ENCODE results near the gene MIDN. TPM values are rescaled to one million over a fixed set of nuclear protein-coding genes. Genes with fewer than 3 reads are reported as not detected.
"Not testable (repeated sequence)": the region's sequence is repeated elsewhere in the genome, so short reads cannot be mapped to it uniquely, and the experiment has no call there.

The MIDN gene
- total RNA-seq, 1 donor from 2014 or later, result 13.4 TPM

- DNase-seq (ENCODE audit: low read depth, low spot score), result no peak
Measured at GRCh38 chr19:1291761-1292418, 43.5 kb downstream of the MIDN start.

DNA sequence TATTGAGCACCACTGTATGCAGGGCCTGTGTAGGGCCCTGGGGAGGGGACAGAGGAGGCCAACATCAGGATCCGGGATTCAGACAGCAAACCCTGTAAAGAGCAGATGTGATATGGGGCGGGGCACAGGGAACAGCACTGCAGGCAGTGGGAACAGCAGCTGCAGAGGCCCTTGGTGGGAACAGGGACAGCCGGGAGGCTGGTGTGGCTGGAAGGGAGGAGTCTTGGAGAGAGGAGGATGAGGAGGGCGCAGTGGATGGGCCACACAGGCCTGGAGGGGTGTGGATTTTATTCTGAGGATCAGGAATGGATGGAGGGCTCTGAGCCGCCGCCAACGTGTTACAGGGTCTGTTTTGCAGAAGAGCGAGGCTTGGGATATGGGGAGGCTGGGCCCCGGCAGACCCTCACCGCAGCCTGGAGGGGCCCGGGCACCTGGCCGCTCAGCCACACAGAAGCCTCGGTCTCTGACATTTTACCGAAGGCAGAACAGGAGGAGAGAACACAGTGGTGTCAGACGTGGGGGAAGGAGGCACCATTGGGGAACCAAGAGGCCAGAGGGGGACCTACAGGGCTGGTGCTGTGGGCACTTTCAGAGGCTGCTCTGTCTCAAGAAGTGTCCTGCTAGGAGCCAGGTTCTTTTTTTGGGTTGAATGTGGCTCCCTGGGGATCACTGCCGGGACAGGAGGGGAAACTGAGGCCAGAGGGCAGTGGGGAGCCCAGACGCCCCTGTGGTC is 44.2 kb downstream of the MIDN start:
- no peak for DNase-seq (ENCODE audit: low read depth, low spot score)

- no peak for DNase-seq (ENCODE audit: low read depth, low spot score)
Measured at GRCh38 chr19:1293782-1294604, 45.6 kb downstream of the MIDN start.

DNA sequence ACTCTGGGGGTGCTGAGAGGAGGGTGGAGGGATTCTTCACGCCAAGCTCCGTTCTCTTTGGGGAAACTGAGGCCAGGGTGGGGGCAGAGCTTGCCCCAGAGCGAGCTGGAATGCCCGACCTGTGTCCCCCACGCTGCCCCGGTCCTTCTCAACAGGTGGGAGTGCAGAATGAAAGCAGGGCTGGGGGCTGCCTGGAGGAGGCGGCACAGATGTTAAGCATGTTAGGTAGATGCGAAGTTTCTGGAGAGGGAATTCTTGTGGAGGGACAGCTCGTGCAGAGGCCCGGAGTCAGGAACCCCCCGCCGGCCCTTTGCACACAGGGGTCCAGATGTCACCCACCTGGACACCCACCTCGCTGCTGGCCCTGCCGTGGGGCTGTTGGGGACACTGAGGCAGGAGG is 46.3 kb downstream of the MIDN start:
- DNase-seq (ENCODE audit: low read depth, low spot score), result no peak

GRCh38 chr19:1295169-1296012 is 47.0 kb downstream of the MIDN start:
- DNase-seq (ENCODE audit: low read depth, low spot score), result no peak

GRCh38 chr19:1296078-1296477 is 47.7 kb downstream of the MIDN start:
- DNase-seq (ENCODE audit: low read depth, low spot score), result no peak

DNA sequence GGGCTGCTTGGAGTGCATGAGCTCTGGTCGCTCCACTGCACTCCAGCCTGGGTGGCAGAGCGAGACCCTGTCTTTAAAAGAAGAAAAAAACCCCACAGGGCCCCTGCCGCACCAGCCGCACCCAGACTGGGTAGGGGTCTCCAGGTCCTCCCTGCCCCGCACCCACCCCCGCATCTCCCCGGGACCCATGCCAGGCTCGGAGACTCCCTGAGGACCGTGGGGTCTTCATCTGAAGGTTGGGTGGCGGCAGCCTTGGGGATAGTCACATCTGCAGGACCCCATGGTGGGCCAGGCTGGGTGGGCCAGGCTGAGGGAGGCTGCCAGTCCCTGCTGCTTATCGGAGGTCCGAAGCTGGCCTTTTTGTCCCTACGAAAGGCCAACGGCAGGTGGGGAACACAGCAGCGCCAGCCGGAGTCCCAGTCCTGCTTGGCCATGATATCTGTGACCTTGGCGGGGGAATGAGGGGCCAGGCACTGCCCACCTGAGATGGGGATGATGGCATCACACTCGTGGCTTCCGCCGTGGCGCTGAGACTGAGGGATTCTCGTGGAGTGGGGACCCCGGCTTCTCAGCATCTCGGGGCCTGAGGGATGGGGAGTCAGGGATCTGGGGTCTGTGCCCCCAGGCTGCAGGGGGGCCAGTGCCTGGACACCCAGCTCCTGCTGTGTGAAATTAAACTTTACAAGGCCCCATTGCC is 48.3 kb downstream of the MIDN start:
- DNase-seq (ENCODE audit: low read depth, low spot score), result no peak

DNA sequence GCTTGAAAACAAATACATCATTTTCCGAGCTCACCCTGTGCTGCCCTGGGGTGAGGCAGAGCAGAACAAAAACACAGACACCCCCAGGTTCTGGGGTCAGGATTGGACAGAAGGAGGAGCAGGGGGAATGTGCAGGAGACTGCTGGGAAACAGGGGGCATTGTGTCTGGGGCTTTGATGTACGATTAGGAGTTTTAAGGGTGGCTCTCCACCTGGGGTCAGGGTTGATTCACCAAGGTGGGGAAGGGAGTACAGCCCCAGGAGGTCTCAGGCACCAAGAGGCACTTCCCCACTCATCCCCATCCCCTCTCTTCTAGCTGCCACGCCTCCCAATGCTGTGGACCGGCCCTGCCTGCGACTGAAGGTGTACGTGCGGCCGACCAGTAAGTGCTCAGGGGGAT is 49.9 kb downstream of the MIDN start:
- no peak for DNase-seq (ENCODE audit: low read depth, low spot score)

- no peak for DNase-seq (ENCODE audit: low read depth, low spot score)
Measured at GRCh38 chr19:1299801-1300200, 51.4 kb downstream of the MIDN start.

GRCh38 chr19:1300744-1301490 is 52.5 kb downstream of the MIDN start:
- no peak for DNase-seq (ENCODE audit: low read depth, low spot score)

DNA sequence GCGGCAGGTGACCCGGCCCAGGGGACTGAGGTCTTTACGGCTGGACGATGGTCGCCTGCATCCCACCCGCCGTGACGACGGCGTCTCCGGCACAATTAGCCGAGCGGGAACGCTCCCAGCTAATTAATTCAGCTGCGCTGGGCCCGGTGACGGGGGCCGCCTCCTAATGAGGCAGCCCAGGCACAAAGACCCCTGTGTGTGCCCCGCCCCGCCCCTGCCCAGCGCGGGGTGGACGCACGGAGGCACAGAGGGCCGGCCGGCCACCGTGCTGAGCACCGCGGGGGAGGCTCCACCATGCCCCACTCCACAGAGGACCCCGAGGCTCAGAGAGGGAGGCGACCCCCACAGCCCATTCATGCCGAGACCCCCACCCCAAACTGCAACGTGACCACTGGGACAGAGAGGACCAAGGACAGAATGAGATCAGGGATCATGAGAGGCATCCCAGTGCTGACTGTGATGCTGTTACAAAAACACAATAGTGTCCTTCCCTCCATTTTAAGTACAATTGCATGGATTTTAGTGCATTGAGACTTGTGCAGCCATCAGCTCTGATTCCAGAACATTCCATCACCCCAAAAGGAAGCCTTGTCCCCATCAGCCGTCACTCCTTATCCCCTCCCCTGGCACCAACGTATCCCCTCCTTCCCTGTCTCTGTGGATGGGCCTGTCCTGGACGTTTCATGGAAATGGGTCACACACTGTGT is 54.3 kb downstream of the MIDN start:
- no peak for DNase-seq (ENCODE audit: low read depth, low spot score)

DNA sequence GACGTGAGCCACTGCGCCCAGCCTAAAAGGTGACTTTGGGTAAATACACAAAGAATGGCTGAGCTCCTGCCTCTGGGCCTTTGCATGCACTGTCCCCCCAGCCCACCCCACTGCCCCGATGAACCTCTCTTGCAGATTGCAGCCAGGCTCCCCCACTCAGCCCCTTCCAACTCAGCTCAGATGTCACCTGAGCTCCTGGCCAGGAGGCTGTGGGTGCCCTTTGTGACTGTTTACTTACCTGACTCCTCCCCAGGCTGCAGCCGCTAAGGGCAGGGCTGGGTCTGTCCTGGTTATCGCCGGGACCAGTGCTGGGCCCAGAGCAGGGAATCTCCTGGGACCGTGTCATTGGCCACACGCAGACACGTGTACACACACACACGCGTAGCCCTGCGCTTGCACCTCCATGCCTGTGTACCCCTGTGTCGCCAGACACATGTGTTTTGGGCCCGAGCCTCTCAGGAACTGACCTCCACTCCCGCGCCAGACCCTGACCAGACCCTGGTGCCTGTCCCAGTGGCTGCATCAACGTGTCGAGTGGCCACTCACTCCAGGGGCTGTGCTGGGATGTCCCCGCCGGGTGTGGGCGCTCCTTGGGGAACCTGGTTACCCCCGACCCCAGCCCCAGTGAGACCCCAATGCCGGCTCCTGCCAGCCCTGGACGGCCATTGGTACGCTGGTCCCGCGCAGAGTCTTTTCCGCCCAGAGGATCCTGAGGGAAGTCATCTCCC is 56.0 kb downstream of the MIDN start:
- no peak for DNase-seq (ENCODE audit: low read depth, low spot score)

DNA sequence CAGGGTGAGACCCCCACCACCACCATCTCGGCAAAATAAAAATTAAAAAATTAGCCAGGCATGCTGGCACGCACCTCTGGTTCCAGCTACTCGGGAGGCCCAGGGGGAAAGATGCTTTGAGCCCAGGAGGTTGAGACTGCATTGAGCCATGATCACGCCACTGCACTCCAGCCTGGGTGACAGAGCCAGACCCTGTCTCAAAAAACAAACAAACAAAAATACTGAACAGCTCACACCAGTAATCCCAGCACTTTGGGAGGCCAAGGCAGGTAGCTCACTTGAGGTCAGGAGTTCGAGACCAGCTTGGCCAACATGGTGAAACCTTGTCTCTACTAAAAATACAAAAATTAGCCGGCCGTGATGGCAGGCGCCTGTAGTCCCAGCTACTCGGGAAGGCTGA is 57.0 kb downstream of the MIDN start:
- DNase-seq (ENCODE audit: low read depth, low spot score), result not testable (repeated sequence)

DNA sequence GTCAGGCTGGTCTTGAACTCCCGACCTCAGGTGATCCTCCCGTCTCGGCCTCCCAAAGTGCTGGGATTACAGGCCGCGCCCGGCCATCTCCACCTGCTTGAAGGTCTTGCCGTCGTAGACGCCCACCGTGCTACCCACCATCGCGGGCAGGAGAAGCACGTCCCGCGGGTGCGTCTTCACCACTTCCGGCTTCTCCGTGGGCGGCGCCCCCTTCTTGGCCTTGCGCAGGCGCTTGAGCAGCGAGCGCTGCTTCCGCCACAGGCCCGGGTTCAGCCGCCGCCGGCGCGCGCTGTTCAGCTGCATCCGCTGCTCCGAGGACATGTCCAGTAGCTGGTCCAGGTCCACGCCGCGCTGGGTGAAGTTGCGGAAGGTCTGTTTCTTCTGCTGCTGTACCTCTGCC is 58.9 kb downstream of the MIDN start:
- no peak for DNase-seq (ENCODE audit: low read depth, low spot score)

DNA sequence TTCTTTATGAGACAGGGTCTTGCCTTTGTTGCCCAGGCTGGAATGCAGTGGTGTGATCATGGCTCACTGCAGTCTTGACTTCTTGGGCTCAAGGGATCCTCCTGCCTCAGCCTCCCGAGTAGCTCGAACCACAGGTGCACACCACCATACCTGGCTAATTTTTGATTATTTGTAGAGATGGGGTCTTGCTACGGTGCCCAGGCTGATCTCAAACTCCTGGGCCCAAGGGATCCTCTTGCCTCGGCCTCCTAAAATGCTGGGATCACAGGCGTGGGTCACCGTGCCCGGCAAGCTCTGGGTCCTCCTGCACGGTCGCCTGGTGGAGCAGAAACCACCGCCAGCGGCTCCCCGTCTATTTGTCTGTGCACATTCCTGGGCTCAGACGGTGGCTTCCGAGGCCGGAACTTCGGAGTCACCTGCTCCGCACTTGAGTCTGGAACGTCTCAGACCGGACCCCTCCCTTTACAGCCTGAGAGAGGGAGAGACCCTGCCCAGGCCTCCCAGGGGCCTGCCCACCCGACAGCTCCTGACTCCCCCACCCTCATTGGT is 59.4 kb downstream of the MIDN start:
- no peak for DNase-seq (ENCODE audit: low read depth, low spot score)

DNA sequence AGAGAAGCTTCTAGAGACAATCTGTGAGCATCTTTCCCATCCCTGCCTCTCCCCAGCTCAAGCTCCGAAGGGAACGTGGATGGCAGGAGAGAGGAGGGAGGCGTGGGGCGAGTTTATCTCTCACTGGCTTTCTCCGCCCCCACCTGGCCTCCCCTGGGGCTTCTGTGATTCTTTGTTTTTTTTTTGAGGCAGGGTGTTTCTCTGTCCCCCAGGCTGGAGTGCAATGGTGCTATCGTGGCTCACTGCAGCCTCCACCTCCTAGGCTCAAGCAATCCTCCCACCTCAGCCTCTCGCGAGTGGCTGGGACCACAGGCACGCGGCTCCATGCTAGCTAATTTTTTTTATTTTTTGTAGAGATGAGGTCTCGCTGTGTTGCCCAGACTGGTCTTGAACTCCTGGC is 60.3 kb downstream of the MIDN start:
- DNase-seq (ENCODE audit: low read depth, low spot score), result no peak
